ENCODE results near the gene STX8. TPM values are rescaled to one million over a fixed set of nuclear protein-coding genes. Genes with fewer than 3 reads are reported as not detected.

STX8 gene
- total and polyA plus RNA-seq, 9 of the 15 experiments (the other 6 are each of a cell fraction or from before 2014, with no cell fraction given), result 14.6 to 42.5 (median 22.1) TPM

- no peaks in the 10 kb centered on the region for H3K27me3 ChIP-seq (ENCODE audit: control insufficient read depth in 2 of 2, insufficient read depth in 2 of 2, low read length in 2 of 2)
Measured at GRCh38 chr17:9401434-9401833, 174.2 kb downstream of the STX8 start.

More at GRCh38 chr17:9401434-9401833, 174.2 kb downstream of the STX8 start:
- FAIRE-seq (no peak), DNase-seq (ENCODE audit: extremely low read depth in 1 of 4, low spot score in 3 of 4) (no peak), ATAC-seq (no peak)
- no peaks in the 10 kb centered on the region for H3K4me1 ChIP-seq (replicated peaks in 1 of 2; ENCODE audit: control insufficient read depth in 2 of 2, insufficient read depth in 2 of 2, low read length in 2 of 2)
- H4K20me1 ChIP-seq (replicated peaks; ENCODE audit: control insufficient read depth, insufficient read depth, low read length), result no peaks in the 10 kb centered on the region
- intact Hi-C loops (cut with micrococcal nuclease) (loop anchor here (5.0 kb wide), 1 partner anchor 121 kb away; no protein-coding TSS in a partner anchor), in situ Hi-C loops (cut with MboI) (no loop called here)
- 4% methylated on average over 4 of the region's 4 CpGs for WGBS (ENCODE audit: insufficient coverage, low coverage, missing lambda C conversion rate)
- TF ChIP-seq IRF9 (tag; IDR thresholded peaks at IDR 0.05) (no peak), ZBTB5 (IDR thresholded peaks at IDR 0.05) (no peak), ZNF436 (CRISPR knock-in tag; IDR thresholded peaks at IDR 0.05) (no peak)
- TF ChIP-seq, protein P1, sequence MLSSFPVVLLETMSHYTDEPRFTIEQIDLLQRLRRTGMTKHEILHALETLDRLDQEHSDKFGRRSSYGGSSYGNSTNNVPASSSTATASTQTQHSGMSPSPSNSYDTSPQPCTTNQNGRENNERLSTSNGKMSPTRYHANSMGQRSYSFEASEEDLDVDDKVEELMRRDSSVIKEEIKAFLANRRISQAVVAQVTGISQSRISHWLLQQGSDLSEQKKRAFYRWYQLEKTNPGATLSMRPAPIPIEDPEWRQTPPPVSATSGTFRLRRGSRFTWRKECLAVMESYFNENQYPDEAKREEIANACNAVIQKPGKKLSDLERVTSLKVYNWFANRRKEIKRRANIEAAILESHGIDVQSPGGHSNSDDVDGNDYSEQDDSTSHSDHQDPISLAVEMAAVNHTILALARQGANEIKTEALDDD (IDR thresholded peaks at IDR 0.05), result no peak
- no peaks in the 10 kb centered on the region for H3K36me3 ChIP-seq (ENCODE audit: control insufficient read depth, insufficient read depth, low read length)
- no peak overlapping the region for H3K27ac ChIP-seq (ENCODE audit: extremely low read depth, low read depth, low read length)
- no peaks in the 10 kb centered on the region for H3K79me2 ChIP-seq (ENCODE audit: control insufficient read depth, insufficient read depth, low read length)
- no peak overlapping the region for H3K4me3 ChIP-seq
- no peak overlapping the region for H3K4me2 ChIP-seq (ENCODE audit: insufficient read depth, low read length)
- ChIA-PET POLR2A (no interaction called here), CTCF (ENCODE audit: low intra/inter-chr PET ratio) (interaction anchor here (1.0 kb wide), 1 partner anchor 154 kb away, joined by 3 read pairs; no protein-coding TSS in a partner anchor)
- no peaks in the 10 kb centered on the region for H3K9me3 ChIP-seq (replicated peaks; ENCODE audit: control insufficient read depth, insufficient read depth, low read depth, low read length)
- H3K9ac ChIP-seq (ENCODE audit: insufficient read depth in 1 of 2, low read depth in 2 of 2, low read length in 2 of 2), result no peak overlapping the region
- BruUV-seq (replicated peaks), result no TSS peak
- no peaks in the 10 kb centered on the region for H3K9me1 ChIP-seq (ENCODE audit: control insufficient read depth, insufficient read depth, low read length)
- H2AFZ ChIP-seq (ENCODE audit: low read depth, low read length), result no peak overlapping the region
